IMR-90 (cell line): ENCODE data around the gene DENND1A. TPM values are rescaled to one million over a fixed set of nuclear protein-coding genes. Genes with fewer than 3 reads are reported as not detected.

ENCODE experiments used
- ATAC-seq: fragments of 200-7000 bp; cut with Tn5 transposase; 2 replicates; pipeline ENCODE4 v1.9.1; 2020; ENCODE audit warnings: low read depth, mild to moderate bottlenecking, moderate library complexity
- BruUV-seq: library from RNA; stranded (reverse); fragments of 400-500 nt; replicated peaks from 2 replicates; lab custom pipeline; 2021; lab: Mats Ljungman, UMichigan
- CTCF ChIA-PET: fragments of 300-600 bp; formaldehyde crosslinking; extraction: SDS; loops from one replicate; lab custom pipeline; 2021; ENCODE audit warnings: antibody characterized with exemption; lab: Yijun Ruan, JAX
- POLR2A ChIA-PET: fragments of 300-600 bp; sonication (Branson Sonifier 250); formaldehyde crosslinking; loops from one replicate; lab custom pipeline; 2022; ENCODE audit warnings: antibody characterized with exemption; ENCODE audit not compliant: unreplicated experiment; lab: Charles Lee
- DNase-seq: peaks from one replicate; pipeline ENCODE4 v3.0.0; 2013
- H2AFZ ChIP-seq: replicated peaks from 2 replicates; pipeline ENCODE3; 2013; ENCODE audit warnings: low read length, mild to moderate bottlenecking; ENCODE audit not compliant: poor library complexity
- H2AK5ac ChIP-seq: 2 replicates; pipeline ENCODE4 v1.6.1; 2013; ENCODE audit warnings: low read depth, low read length, inconsistent platforms
- H2AK9ac ChIP-seq: replicated peaks from 2 replicates; pipeline ENCODE3; 2013; ENCODE audit warnings: mild to moderate bottlenecking, low read depth, low read length, moderate library complexity; ENCODE audit not compliant: poor library complexity
- H2BK120ac ChIP-seq: 2 replicates; pipeline ENCODE4 v1.6.1; 2013; ENCODE audit warnings: low read depth, low read length, inconsistent platforms
- H2BK15ac ChIP-seq: 3 replicates; pipeline ENCODE4 v1.6.1; 2013; ENCODE audit warnings: low read depth, low read length, inconsistent platforms
- H2BK20ac ChIP-seq: 2 replicates; pipeline ENCODE4 v1.6.1; 2013; ENCODE audit warnings: low read depth, mild to moderate bottlenecking, inconsistent platforms, low read length, moderate library complexity
- H2BK5ac ChIP-seq: 2 replicates; pipeline ENCODE4 v1.6.1; 2013; ENCODE audit warnings: mild to moderate bottlenecking, low read depth, low read length, inconsistent platforms; ENCODE audit not compliant: poor library complexity, severe bottlenecking
- H3K14ac ChIP-seq: replicated peaks from 2 replicates; pipeline ENCODE4 v1.6.1; 2013; ENCODE audit warnings: low read depth, low read length, inconsistent platforms
- H3K18ac ChIP-seq: 2 replicates; pipeline ENCODE4 v1.6.1; 2013; ENCODE audit warnings: low read depth, low read length, control low read depth
- H3K23ac ChIP-seq: 2 replicates; pipeline ENCODE4 v1.6.1; 2013; ENCODE audit warnings: low read depth, low read length, inconsistent platforms
- H3K27ac ChIP-seq: 2 replicates; pipeline ENCODE4 v1.5.1; 2013; ENCODE audit warnings: mild to moderate bottlenecking, control low read depth, low read length; ENCODE audit not compliant: insufficient read depth
- H3K27me3 ChIP-seq: 2 replicates; pipeline ENCODE4 v1.6.1; 2013; ENCODE audit warnings: low read length; ENCODE audit not compliant: control insufficient read depth, insufficient read depth
- H3K36me3 ChIP-seq: 2 replicates; pipeline ENCODE4 v1.6.1; 2013; ENCODE audit warnings: low read length, mixed read lengths; ENCODE audit not compliant: control insufficient read depth, insufficient read depth
- H3K4ac ChIP-seq: 2 replicates; pipeline ENCODE4 v1.6.1; 2013; ENCODE audit warnings: low read depth, low read length, inconsistent platforms
- H3K4me1 ChIP-seq: 2 replicates; pipeline ENCODE4 v1.6.1; 2013; ENCODE audit warnings: low read length, mixed read lengths; ENCODE audit not compliant: control insufficient read depth, insufficient read depth
- H3K4me2 ChIP-seq: 2 replicates; pipeline ENCODE4 v1.6.1; 2013; ENCODE audit warnings: low read depth, mild to moderate bottlenecking, control low read depth, low read length, moderate library complexity
- H3K4me3 ChIP-seq: 2 replicates; pipeline ENCODE4 v1.5.1; 2013; ENCODE audit warnings: low read depth, mild to moderate bottlenecking, control low read depth, low read length, moderate library complexity; ENCODE audit not compliant: insufficient read depth
- H3K56ac ChIP-seq: 2 replicates; pipeline ENCODE4 v1.6.1; 2013; ENCODE audit warnings: low read length, inconsistent platforms; ENCODE audit not compliant: insufficient read depth; ENCODE audit errors: extremely low read depth
- H3K79me1 ChIP-seq, 2 experiments: 2 replicates each; pipeline ENCODE4 v1.6.1; 2013; ENCODE audit warnings: low read length in 2 of 2, inconsistent platforms in 1 of 2, low read depth in 1 of 2
- H3K9ac ChIP-seq: 2 replicates; pipeline ENCODE4 v1.6.1; 2013; ENCODE audit warnings: low read depth, low read length, control low read depth
- H3K9me1 ChIP-seq: 2 replicates; pipeline ENCODE4 v1.6.1; 2013; ENCODE audit warnings: low read length, inconsistent platforms; ENCODE audit not compliant: insufficient read depth
- H3K9me3 ChIP-seq: 2 replicates; pipeline ENCODE4 v1.6.1; 2013; ENCODE audit warnings: low read length; ENCODE audit not compliant: control insufficient read depth, insufficient read depth
- H4K20me1 ChIP-seq: 2 replicates; pipeline ENCODE4 v1.6.1; 2013; ENCODE audit warnings: low read length, inconsistent platforms; ENCODE audit not compliant: insufficient read depth
- H4K5ac ChIP-seq: 2 replicates; pipeline ENCODE4 v1.6.1; 2013; ENCODE audit warnings: mild to moderate bottlenecking, low read depth, low read length, control low read depth
- H4K8ac ChIP-seq, 2 experiments: 2 replicates each; pipeline ENCODE4 v1.6.1; 2013; ENCODE audit warnings: low read depth in 2 of 2, low read length in 2 of 2, control low read depth in 1 of 2, inconsistent platforms in 1 of 2
- H4K91ac ChIP-seq: 2 replicates; pipeline ENCODE4 v1.6.1; 2013; ENCODE audit warnings: low read depth, low read length, inconsistent platforms; ENCODE audit not compliant: insufficient read depth
- BHLHE40 ChIP-seq: fragments of 150-350 bp; IDR thresholded peaks from 2 replicates; pipeline ENCODE4 v1.6.1; 2016; ENCODE audit warnings: mild to moderate bottlenecking, low read depth, low read length
- CHD1 ChIP-seq: IDR thresholded peaks from 2 replicates; pipeline ENCODE4 v1.6.1; 2012; ENCODE audit warnings: low read depth, low read length, improper control_type of control experiment
- FOS ChIP-seq: fragments of 150-350 bp; IDR thresholded peaks from 2 replicates; pipeline ENCODE4 v1.6.1; 2016; ENCODE audit warnings: low read depth, low read length
- MAZ ChIP-seq: IDR thresholded peaks from 2 replicates; pipeline ENCODE4 v1.6.1; 2012; ENCODE audit warnings: low read depth, mild to moderate bottlenecking, low read length, improper control_type of control experiment, moderate library complexity, borderline replicate concordance
- SMC3 ChIP-seq: fragments of 150-350 bp; IDR thresholded peaks from 2 replicates; pipeline ENCODE4 v1.6.1; 2016; ENCODE audit warnings: low read depth, mild to moderate bottlenecking, antibody characterized with exemption, low read length, moderate library complexity
- WGBS, 2 experiments: methylation state at CpG; one replicate each; pipeline versions ENCODE4 v1.1.5 to v1.1.7; 2013; ENCODE audit warnings: missing lambda C conversion rate in 2 of 2; ENCODE audit not compliant: insufficient read length in 1 of 2; ENCODE audit errors: extremely low coverage in 2 of 2; 5-methylcytosine and 5-hydroxymethylcytosine counted together
- dilution Hi-C: fragments of 300-500 bp; cut with HindIII; formaldehyde crosslinking; loops from one replicate; pipeline ENCODE4 v1.14.3; 2018; ENCODE audit warnings: low sequenced_read_pairs; ENCODE audit not compliant: unreplicated experiment
- in situ Hi-C: fragments of 300-500 bp; cut with MboI; formaldehyde crosslinking; loops from 3 replicates; pipeline ENCODE4 v1.14.3; 2019; ENCODE audit warnings: low sequenced_read_pairs, inconsistent platforms, mixed read lengths
- intact Hi-C: fragments of 100-400 bp; cut with micrococcal nuclease; formaldehyde crosslinking; loops from 2 replicates; pipeline ENCODE4 v1.10.0; 2022
- polyA plus RNA-seq, 3 experiments: library from polyadenylated mRNA; depleted of rRNA; stranded (reverse); fragments of >200 nt; gene quantifications; 2 replicates each; pipeline ENCODE4 v1.2.3, GENCODE V29; 2012; ENCODE audit warnings: low replicate concordance in 1 of 3
- total RNA-seq: library from RNA; depleted of rRNA; stranded (reverse); fragments of >200 nt; gene quantifications from 2 replicates; pipeline ENCODE4 v1.2.3, GENCODE V29; 2012
- TF ChIP-seq, protein P1 (sequence below): fragments of 150-350 bp; IDR thresholded peaks from 2 replicates; pipeline ENCODE4 v1.6.1; 2016; ENCODE audit warnings: low read depth, mild to moderate bottlenecking, low read length, moderate library complexity, borderline replicate concordance
- TF ChIP-seq, protein P2 (sequence below): fragments of 150-350 bp; IDR thresholded peaks from 2 replicates; pipeline ENCODE4 v1.6.1; 2017; ENCODE audit warnings: mild to moderate bottlenecking, antibody characterized with exemption, low read length, low read depth

Gene DENND1A
- total and polyA plus RNA-seq, 2 of the 4 experiments (the other 2 are of a cell fraction) = 21.4 to 27.6 TPM

DNA sequence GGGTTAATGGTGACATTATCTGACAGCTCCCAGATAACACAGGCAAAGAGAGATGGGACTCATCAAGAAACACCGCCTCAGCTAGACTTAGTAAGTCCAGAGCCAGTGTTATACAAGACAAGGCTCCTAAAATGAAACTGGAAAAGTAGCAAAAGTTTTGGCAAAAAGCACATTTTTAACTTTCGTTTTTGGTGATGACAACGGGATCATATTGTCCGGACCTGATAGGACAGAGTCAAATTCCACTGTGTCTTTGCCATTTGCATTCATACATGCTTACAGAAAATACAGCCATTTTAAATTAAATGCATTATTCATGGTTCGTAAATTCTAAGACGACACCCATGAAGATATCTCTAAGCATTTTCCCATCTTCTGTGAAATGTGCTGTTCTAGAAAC, 421.9 kb downstream of the DENND1A start:
- H3K9me1 ChIP-seq = no peaks in the 10 kb centered on the region; the same call in 1 of the 2 replicates
- intact Hi-C loops (no loop called here), dilution Hi-C loops (no loop called here), in situ Hi-C loops (no loop called here)
- no peak overlapping the region for H2BK5ac ChIP-seq
- BruUV-seq = no TSS peak
- peak overlapping the region; percentile 23; the same call in 1 of the 2 replicates for H3K9ac ChIP-seq
- H2BK20ac ChIP-seq = no peak overlapping the region
- H3K4me3 ChIP-seq = peak overlapping the region; percentile 13; the same call in 1 of the 2 replicates
- H3K4me1 ChIP-seq = no peaks in the 10 kb centered on the region; the same call in 1 of the 2 replicates
- CTCF ChIA-PET = no interaction called here
- H4K91ac ChIP-seq = no peak overlapping the region
- H2BK120ac ChIP-seq = no peak overlapping the region
- ATAC-seq = peak; percentile 61
- H3K36me3 ChIP-seq = no peaks in the 10 kb centered on the region
- no peaks in the 10 kb centered on the region for H3K27me3 ChIP-seq
- H3K18ac ChIP-seq = no peak overlapping the region
- H3K27ac ChIP-seq = no peak overlapping the region
- H2AK5ac ChIP-seq = no peak overlapping the region
- POLR2A ChIA-PET = no interaction called here
- H3K56ac ChIP-seq = no peak overlapping the region
- H4K5ac ChIP-seq = no peak overlapping the region
- no CpG with 5 or more reads among the region's 6 CpGs for WGBS, 2 experiments
- peak overlapping the region; percentile 97 for H3K4me2 ChIP-seq
- peak; percentile 21 for DNase-seq
- TF ChIP-seq FOS (no peak), MAZ (no peak), SMC3 (no peak), BHLHE40 (no peak), CHD1 (no peak)
- TF ChIP-seq, protein P1, sequence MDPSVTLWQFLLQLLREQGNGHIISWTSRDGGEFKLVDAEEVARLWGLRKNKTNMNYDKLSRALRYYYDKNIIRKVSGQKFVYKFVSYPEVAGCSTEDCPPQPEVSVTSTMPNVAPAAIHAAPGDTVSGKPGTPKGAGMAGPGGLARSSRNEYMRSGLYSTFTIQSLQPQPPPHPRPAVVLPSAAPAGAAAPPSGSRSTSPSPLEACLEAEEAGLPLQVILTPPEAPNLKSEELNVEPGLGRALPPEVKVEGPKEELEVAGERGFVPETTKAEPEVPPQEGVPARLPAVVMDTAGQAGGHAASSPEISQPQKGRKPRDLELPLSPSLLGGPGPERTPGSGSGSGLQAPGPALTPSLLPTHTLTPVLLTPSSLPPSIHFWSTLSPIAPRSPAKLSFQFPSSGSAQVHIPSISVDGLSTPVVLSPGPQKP = no peak
- TF ChIP-seq, protein P2, sequence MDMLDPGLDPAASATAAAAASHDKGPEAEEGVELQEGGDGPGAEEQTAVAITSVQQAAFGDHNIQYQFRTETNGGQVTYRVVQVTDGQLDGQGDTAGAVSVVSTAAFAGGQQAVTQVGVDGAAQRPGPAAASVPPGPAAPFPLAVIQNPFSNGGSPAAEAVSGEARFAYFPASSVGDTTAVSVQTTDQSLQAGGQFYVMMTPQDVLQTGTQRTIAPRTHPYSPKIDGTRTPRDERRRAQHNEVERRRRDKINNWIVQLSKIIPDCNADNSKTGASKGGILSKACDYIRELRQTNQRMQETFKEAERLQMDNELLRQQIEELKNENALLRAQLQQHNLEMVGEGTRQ = no peak
- no peak overlapping the region for H2BK15ac ChIP-seq
- no peak overlapping the region for H4K8ac ChIP-seq
- H2AK9ac ChIP-seq = no peak overlapping the region
- 0 out of 2 replicates have a peak overlapping the region, but pooled peaks have one; percentile 13 for H3K14ac ChIP-seq
- H3K23ac ChIP-seq = no peak overlapping the region
- H2AFZ ChIP-seq = no peak overlapping the region
- no peak overlapping the region for H3K4ac ChIP-seq
- H3K79me1 ChIP-seq = no peaks in the 10 kb centered on the region
- no peaks in the 10 kb centered on the region for H4K20me1 ChIP-seq
- no peaks in the 10 kb centered on the region for H3K9me3 ChIP-seq
